Measurements from ENCODE around the gene ZNF710.
A peak's percentile ranks its signal among the peaks of the same experiment; 100 is the strongest.

Gene ZNF710

GRCh38 chr15:89998141-89998661, 2.9 kb upstream of the ZNF710 start:
- no peak for DNase-seq

- no peak for DNase-seq
Observed at GRCh38 chr15:89998923-89999675, 2.0 kb upstream of the ZNF710 start.

- DNase-seq = peak; percentile 88
Observed at GRCh38 chr15:89999676-90000185, 1.4 kb upstream of the ZNF710 start.

- DNase-seq = peak; percentile 78
Observed at GRCh38 chr15:90000186-90001001, 730 bp upstream of the ZNF710 start.

GRCh38 chr15:90001683-90002427, 731 bp downstream of the ZNF710 start:
- peak; percentile 86 for DNase-seq

GRCh38 chr15:90002428-90002844, 1.3 kb downstream of the ZNF710 start:
- DNase-seq = peak; percentile 68

GRCh38 chr15:90003736-90004135, 2.6 kb downstream of the ZNF710 start:
- DNase-seq = no peak

- DNase-seq = no peak
Observed at GRCh38 chr15:90004252-90004651, 3.1 kb downstream of the ZNF710 start.

GRCh38 chr15:90004671-90005070, 3.5 kb downstream of the ZNF710 start:
- DNase-seq = no peak

GRCh38 chr15:90006217-90007075, 5.3 kb downstream of the ZNF710 start:
- DNase-seq = no peak

GRCh38 chr15:90007076-90007460, 5.9 kb downstream of the ZNF710 start:
- DNase-seq = no peak

- DNase-seq = no peak
Observed at GRCh38 chr15:90008607-90009006, 7.5 kb downstream of the ZNF710 start.

- DNase-seq = no peak
Observed at GRCh38 chr15:90009301-90010022, 8.3 kb downstream of the ZNF710 start.

- no peak for DNase-seq
Observed at GRCh38 chr15:90011705-90012104, 10.6 kb downstream of the ZNF710 start.

- no peak for DNase-seq
Observed at GRCh38 chr15:90013503-90013937, 12.4 kb downstream of the ZNF710 start.

GRCh38 chr15:90015294-90015693, 14.2 kb downstream of the ZNF710 start:
- DNase-seq = no peak

GRCh38 chr15:90015749-90016148, 14.6 kb downstream of the ZNF710 start:
- no peak for DNase-seq

GRCh38 chr15:90016721-90017120, 15.6 kb downstream of the ZNF710 start:
- DNase-seq = no peak

GRCh38 chr15:90018216-90018831, 17.2 kb downstream of the ZNF710 start:
- no peak for DNase-seq

GRCh38 chr15:90019611-90020010, 18.5 kb downstream of the ZNF710 start:
- no peak for DNase-seq
